DND-41 (cell line): ENCODE results near the gene OR2H2.
A peak's percentile ranks its signal among the peaks of the same experiment; 100 is the strongest.

Experiments used
- ATAC-seq: fragments of 200-7000 bp; cut with Tn5 transposase; 3 replicates; pipeline ENCODE4 v1.9.1; 2021; ENCODE audit warnings: low read depth; ENCODE audit not compliant: insufficient read depth
- DNase-seq: peaks from one replicate; pipeline ENCODE4 v3.0.0-alpha.2; 2020
- H2AFZ ChIP-seq: 2 replicates; pipeline ENCODE4 v1.6.0; 2012; ENCODE audit warnings: low read depth, low read length
- H3K27ac ChIP-seq: 2 replicates; pipeline ENCODE4 v1.5.1; 2012; ENCODE audit warnings: low read length, inconsistent platforms
- H3K27me3 ChIP-seq: fragments of 200-600 bp; sonication (generic); 2 replicates; pipeline ENCODE4 v1.6.0; 2012; ENCODE audit warnings: low read length, mild to moderate bottlenecking, inconsistent platforms; ENCODE audit not compliant: insufficient read depth, poor library complexity
- H3K36me3 ChIP-seq: 2 replicates; pipeline ENCODE4 v1.5.1; 2012; ENCODE audit warnings: low read length, inconsistent platforms; ENCODE audit not compliant: insufficient read depth
- H3K4me1 ChIP-seq: 2 replicates; pipeline ENCODE4 v1.5.1; 2012; ENCODE audit warnings: mild to moderate bottlenecking, low read length; ENCODE audit not compliant: insufficient read depth
- H3K4me2 ChIP-seq: 2 replicates; pipeline ENCODE4 v1.6.0; 2012; ENCODE audit warnings: mild to moderate bottlenecking, moderate library complexity, low read length, inconsistent platforms; ENCODE audit not compliant: insufficient read depth
- H3K4me3 ChIP-seq, 2 experiments: fragments of 200-600 bp in 1 of 2; shearing (Covaris generic) in 1 of 2; 2 replicates each; pipeline ENCODE4 v1.5.1; 2012 to 2016; ENCODE audit warnings: inconsistent platforms in 2 of 2, low read length in 2 of 2, mild to moderate bottlenecking in 2 of 2, low read depth in 1 of 2, moderate library complexity in 1 of 2
- H3K79me2 ChIP-seq: 2 replicates; pipeline ENCODE4 v1.6.0; 2012; ENCODE audit warnings: low read length, inconsistent platforms; ENCODE audit not compliant: insufficient read depth
- H3K9ac ChIP-seq: 2 replicates; pipeline ENCODE4 v1.6.0; 2012; ENCODE audit warnings: low read depth, mild to moderate bottlenecking, inconsistent platforms, low read length, moderate library complexity
- H3K9me3 ChIP-seq: 2 replicates; pipeline ENCODE4 v1.5.1; 2012; ENCODE audit warnings: low read length, moderate library complexity, mild to moderate bottlenecking, inconsistent platforms; ENCODE audit not compliant: insufficient read depth, severe bottlenecking
- H4K20me1 ChIP-seq: 2 replicates; pipeline ENCODE4 v1.6.0; 2012; ENCODE audit warnings: low read length; ENCODE audit not compliant: insufficient read depth
- CTCF ChIP-seq: IDR thresholded peaks from 2 replicates; pipeline ENCODE4 v1.5.1; 2012; ENCODE audit warnings: borderline replicate concordance, low read length, moderate library complexity, mild to moderate bottlenecking; ENCODE audit not compliant: poor library complexity, severe bottlenecking; ENCODE audit errors: extremely low read depth
- EZH2 ChIP-seq: IDR thresholded peaks from 3 replicates; pipeline ENCODE4 v1.6.1; 2012; ENCODE audit warnings: borderline replicate concordance, low read depth, mild to moderate bottlenecking, moderate library complexity, low read length, inconsistent platforms; ENCODE audit not compliant: severe bottlenecking

Gene OR2H2

DNA sequence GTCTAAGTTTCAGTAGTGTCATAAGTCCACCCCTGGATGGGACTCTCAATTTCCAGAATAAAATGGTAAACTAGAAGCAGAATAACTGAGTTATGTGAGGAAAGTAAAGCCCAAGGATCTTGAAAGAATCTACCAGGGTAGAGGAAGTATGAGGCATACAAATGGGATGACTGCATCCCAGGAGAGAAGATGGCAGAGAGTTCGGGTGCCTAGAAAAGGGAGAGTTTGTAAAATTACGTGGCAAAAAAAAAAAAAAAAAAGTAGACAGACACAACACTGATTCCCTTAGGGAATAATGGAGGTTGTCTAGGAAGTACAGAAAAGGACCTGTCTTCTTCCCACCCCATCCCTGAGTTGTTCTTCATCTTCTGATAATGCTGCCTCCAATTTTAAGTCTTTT is 44.6 kb downstream of the OR2H2 start:
- 0 out of 2 replicates have a peak, but pooled peaks cover 7% of the 10 kb centered on the region for H4K20me1 ChIP-seq
- no peaks in the 10 kb centered on the region for H3K27me3 ChIP-seq
- H3K27ac ChIP-seq, result no peak overlapping the region
- peaks cover 50% of the 10 kb centered on the region for H3K4me1 ChIP-seq
- H3K4me3 ChIP-seq, result peak overlapping the region in 1 of 2 experiments; percentile 56; a peak in 1 of 4 replicates
- H2AFZ ChIP-seq, result no peak overlapping the region
- H3K9ac ChIP-seq, result peak overlapping the region; percentile 49; the same call in 1 of the 2 replicates
- TF ChIP-seq CTCF (no peak), EZH2 (no peak)
- H3K79me2 ChIP-seq, result no peaks in the 10 kb centered on the region
- ATAC-seq (no peak), DNase-seq (no peak)
- no peaks in the 10 kb centered on the region for H3K9me3 ChIP-seq
- peak overlapping the region; percentile 66 for H3K4me2 ChIP-seq
- H3K36me3 ChIP-seq, result no peaks in the 10 kb centered on the region

- Histone ChIP-seq H3K4me2 (no peak overlapping the region), H3K9me3 (no peaks in the 10 kb centered on the region), H3K36me3 (no peaks in the 10 kb centered on the region), H4K20me1 (0 out of 2 replicates have a peak, but pooled peaks cover 7% of the 10 kb centered on the region), H3K9ac (no peak overlapping the region), H3K4me3 (no peak overlapping the region), H2AFZ (no peak overlapping the region), H3K27me3 (no peaks in the 10 kb centered on the region), H3K27ac (no peak overlapping the region), H3K4me1 (peaks cover 50% of the 10 kb centered on the region), H3K79me2 (no peaks in the 10 kb centered on the region)
- DNase-seq (no peak), ATAC-seq (no peak)
- TF ChIP-seq CTCF (no peak), EZH2 (no peak)
These were observed 45.4 kb downstream of the OR2H2 start for GRCh38 chr6:29630315-29630714.

- Histone ChIP-seq H3K27me3 (no peaks in the 10 kb centered on the region), H3K9ac (no peak overlapping the region), H4K20me1 (0 out of 2 replicates have a peak, but pooled peaks cover 7% of the 10 kb centered on the region), H3K4me3 (no peak overlapping the region), H3K36me3 (no peaks in the 10 kb centered on the region), H3K27ac (no peak overlapping the region), H3K79me2 (no peaks in the 10 kb centered on the region), H3K4me1 (peaks cover 50% of the 10 kb centered on the region), H3K9me3 (no peaks in the 10 kb centered on the region), H2AFZ (no peak overlapping the region), H3K4me2 (peak overlapping the region; percentile 69; the same call in 1 of the 2 replicates)
- ATAC-seq, result no peak
- TF ChIP-seq CTCF, result no peak
- no peak for TF ChIP-seq EZH2
- no peak for DNase-seq
These were observed 46.4 kb downstream of the OR2H2 start for GRCh38 chr6:29631209-29631810.
